ENCODE measurements around the gene GAR1. TPM values are rescaled to one million over a fixed set of nuclear protein-coding genes. Genes with fewer than 3 reads are reported as not detected.
"Not testable (repeated sequence)": the region's sequence is repeated elsewhere in the genome, so short reads cannot be mapped to it uniquely, and the experiment has no call there.

Gene GAR1
- total and polyA plus RNA-seq, 10 donors, result 4.3 to 29.2 (median 12.8) TPM

DNA sequence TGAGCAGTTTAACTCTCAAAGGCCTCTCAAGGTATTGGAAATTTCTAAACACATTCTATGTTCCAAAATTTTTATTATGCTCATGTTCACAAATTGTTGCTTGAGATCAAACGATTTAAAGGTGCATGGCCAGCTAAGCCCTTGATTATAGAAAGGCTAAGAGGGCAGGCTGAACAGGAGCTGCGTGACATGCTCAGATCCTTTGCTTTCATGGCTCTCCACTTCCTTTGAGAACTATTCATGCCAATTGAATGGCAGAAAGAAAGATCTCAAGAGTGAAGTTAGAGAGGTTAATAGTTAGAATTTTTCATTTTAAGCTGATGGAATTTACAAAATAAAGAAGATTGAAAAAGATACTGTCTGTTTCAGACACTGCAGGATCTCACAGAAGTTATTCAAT lies 32.9 kb downstream of the GAR1 start:
- H3K4me1 ChIP-seq, result no peaks in the 10 kb centered on the region
- intact Hi-C loops (cut with DNase I; ENCODE audit: low total_unique reads), result no loop called here
- no peak overlapping the region for H3K27ac ChIP-seq
- DNase-seq, result no peak
- H3K9me3 ChIP-seq, result no peaks in the 10 kb centered on the region
- 80 to 90% (median 84%) methylated on average over 2 of the region's 2 CpGs for WGBS, 5 donors
- no peak for TF ChIP-seq POLR2A (IDR thresholded peaks at IDR 0.05)
- TF ChIP-seq, protein P1, sequence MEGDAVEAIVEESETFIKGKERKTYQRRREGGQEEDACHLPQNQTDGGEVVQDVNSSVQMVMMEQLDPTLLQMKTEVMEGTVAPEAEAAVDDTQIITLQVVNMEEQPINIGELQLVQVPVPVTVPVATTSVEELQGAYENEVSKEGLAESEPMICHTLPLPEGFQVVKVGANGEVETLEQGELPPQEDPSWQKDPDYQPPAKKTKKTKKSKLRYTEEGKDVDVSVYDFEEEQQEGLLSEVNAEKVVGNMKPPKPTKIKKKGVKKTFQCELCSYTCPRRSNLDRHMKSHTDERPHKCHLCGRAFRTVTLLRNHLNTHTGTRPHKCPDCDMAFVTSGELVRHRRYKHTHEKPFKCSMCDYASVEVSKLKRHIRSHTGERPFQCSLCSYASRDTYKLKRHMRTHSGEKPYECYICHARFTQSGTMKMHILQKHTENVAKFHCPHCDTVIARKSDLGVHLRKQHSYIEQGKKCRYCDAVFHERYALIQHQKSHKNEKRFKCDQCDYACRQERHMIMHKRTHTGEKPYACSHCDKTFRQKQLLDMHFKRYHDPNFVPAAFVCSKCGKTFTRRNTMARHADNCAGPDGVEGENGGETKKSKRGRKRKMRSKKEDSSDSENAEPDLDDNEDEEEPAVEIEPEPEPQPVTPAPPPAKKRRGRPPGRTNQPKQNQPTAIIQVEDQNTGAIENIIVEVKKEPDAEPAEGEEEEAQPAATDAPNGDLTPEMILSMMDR (IDR thresholded peaks at IDR 0.05 in 8 of 11, conservative IDR thresholded peaks at IDR 0.05 in 3 of 11), result no peak
- no peak for TF ChIP-seq POLR2AphosphoS5 (IDR thresholded peaks at IDR 0.05)
- H3K4me3 ChIP-seq, result no peak overlapping the region
- no peaks in the 10 kb centered on the region for H3K36me3 ChIP-seq
- H3K27me3 ChIP-seq (replicated peaks in 1 of 7), result no peaks in the 10 kb centered on the region

- Histone ChIP-seq H3K36me3 (no peaks in the 10 kb centered on the region), H3K4me3 (no peak overlapping the region), H3K27me3 (replicated peaks in 1 of 7) (no peaks in the 10 kb centered on the region), H3K27ac (no peak overlapping the region), H3K9me3 (no peaks in the 10 kb centered on the region), H3K4me1 (no peaks in the 10 kb centered on the region)
- no peak for DNase-seq
- intact Hi-C loops (cut with DNase I; ENCODE audit: low total_unique reads), result no loop called here
- WGBS, 5 donors, result 70 to 86% (median 74%) methylated on average over 5 of the region's 5 CpGs
- TF ChIP-seq POLR2A (IDR thresholded peaks at IDR 0.05), result no peak
- TF ChIP-seq, protein P1 (IDR thresholded peaks at IDR 0.05 in 8 of 11, conservative IDR thresholded peaks at IDR 0.05 in 3 of 11), result no peak
Observed at GRCh38 chr4:109850601-109851000, 35.0 kb downstream of the GAR1 start.

DNA sequence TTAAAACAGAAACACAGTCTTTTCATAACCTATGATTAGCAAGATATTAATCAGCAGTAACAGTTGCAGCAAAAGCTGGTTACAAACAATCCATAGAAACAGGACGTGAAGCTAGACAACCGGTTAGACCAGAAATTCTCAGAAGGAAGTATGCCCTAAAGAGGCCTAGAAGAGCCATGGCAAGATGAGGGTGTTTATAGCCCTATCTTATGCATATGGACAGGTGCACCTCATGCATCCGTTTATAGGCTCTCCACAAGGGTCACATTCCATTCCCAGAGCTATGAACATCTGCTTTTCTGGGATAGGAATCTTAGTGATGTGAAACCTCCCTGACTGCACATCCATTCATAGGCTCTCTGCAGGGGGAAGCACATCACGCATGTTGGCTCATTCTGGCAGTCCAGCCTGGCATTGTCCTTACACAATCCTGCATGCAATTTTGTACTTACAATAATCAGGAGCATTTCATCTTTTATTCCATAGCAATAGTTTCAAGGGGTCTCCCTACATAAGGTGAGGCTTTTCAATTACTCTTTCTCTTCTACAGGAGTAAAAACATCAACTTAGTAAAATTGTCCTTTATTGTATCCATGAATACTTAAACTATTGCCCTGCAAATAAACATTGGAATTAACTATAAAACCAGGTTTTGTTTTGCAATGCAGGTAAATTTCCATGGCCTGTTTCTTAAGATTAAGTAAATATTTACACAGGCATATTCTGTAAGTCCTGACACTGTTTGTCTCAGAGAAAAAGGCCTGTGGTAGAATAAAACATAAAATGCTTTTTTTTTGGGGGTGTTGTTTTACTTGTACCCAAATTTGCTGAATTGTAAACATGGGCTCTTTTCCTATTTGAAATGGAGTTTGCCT lies 44.1 kb downstream of the GAR1 start:
- intact Hi-C loops (cut with DNase I; ENCODE audit: low total_unique reads); DNase-seq; H3K4me1 ChIP-seq; H3K4me3 ChIP-seq; H3K27ac ChIP-seq; H3K36me3 ChIP-seq; H3K27me3 ChIP-seq (replicated peaks in 1 of 7): not testable (repeated sequence)
- H3K9me3 ChIP-seq, result peaks cover 0 to 41% (median 30%) of the 10 kb centered on the region in 8 donors
- 78 to 92% (median 84%) methylated on average over 4 of the region's 4 CpGs for WGBS, 5 donors

DNA sequence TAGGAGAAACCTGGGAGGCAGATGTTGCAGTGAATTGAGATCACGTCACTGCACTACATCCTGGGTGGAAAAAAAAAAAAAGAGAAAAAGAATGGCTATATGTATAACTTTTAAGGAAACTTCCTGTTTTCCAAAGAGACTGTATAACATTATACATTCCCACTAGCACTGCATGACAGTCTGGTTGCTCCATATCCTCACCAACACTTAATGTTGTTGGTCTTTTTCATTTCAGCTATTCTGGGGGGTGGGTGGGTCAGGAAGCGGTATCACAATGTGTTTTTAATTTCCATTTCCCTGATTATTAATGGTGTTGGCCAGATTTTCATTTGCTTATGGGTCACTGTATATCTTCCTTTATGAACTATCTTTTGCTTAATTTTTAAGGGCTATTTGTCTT lies 45.7 kb downstream of the GAR1 start:
- Histone ChIP-seq H3K4me3 (no peak overlapping the region), H3K27me3 (replicated peaks in 1 of 7) (no peaks in the 10 kb centered on the region), H3K27ac (no peak overlapping the region), H3K9me3 (peaks cover 0 to 41% (median 30%) of the 10 kb centered on the region in 8 donors), H3K36me3 (no peaks in the 10 kb centered on the region), H3K4me1 (no peaks in the 10 kb centered on the region)
- TF ChIP-seq POLR2A (IDR thresholded peaks at IDR 0.05) (no peak), POLR2AphosphoS5 (IDR thresholded peaks at IDR 0.05) (no peak)
- TF ChIP-seq, protein P1 (IDR thresholded peaks at IDR 0.05 in 8 of 11, conservative IDR thresholded peaks at IDR 0.05 in 3 of 11), result no peak
- 88 to 97% (median 92%) methylated on average over 2 of the region's 2 CpGs for WGBS, 5 donors
- no peak for DNase-seq
- intact Hi-C loops (cut with DNase I; ENCODE audit: low total_unique reads), result no loop called here

Data from spleen (tissue), 11 donors.